GM21528 (cell line): ENCODE measurements around the gene PTCHD1.

ENCODE experiments used
- ATAC-seq: cut with Tn5 transposase; IDR thresholded peaks from one replicate; pipeline ENCODE4 v1.9.1; 2021; ENCODE audit warnings: mild to moderate bottlenecking, moderate library complexity; ENCODE audit not compliant: unreplicated experiment, low FRiP score

Gene PTCHD1

GRCh38 chrX:23334848-23335599, at the start of gene PTCHD1:
PTCHD1 (plus strand) TSS chrX:23334849; CDS start chrX:23334876, 27 bp downstream.
- no peak for ATAC-seq

DNA sequence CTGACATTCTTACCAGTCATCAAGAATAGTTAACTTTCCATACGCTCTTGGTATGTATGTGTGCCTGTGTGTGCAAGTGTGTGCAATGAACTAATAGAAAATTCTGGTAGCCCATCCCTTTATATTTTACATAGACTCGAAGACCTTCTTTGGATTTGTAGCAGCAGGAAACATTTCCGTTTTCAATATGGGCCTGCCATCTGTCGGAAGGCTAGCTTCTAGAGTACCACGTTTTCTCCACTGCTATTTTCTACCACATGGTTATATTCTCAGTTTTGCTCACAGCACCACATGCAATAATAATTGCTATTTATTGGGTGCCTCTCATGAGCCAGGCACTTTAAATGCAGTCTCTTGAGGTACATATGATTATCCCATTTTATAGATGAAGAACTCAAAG, 47.9 kb upstream of the PTCHD1 start:
- no peak for ATAC-seq

- ATAC-seq = no peak
These were observed 47.4 kb upstream of the PTCHD1 start for GRCh38 chrX:23287191-23287725.

DNA sequence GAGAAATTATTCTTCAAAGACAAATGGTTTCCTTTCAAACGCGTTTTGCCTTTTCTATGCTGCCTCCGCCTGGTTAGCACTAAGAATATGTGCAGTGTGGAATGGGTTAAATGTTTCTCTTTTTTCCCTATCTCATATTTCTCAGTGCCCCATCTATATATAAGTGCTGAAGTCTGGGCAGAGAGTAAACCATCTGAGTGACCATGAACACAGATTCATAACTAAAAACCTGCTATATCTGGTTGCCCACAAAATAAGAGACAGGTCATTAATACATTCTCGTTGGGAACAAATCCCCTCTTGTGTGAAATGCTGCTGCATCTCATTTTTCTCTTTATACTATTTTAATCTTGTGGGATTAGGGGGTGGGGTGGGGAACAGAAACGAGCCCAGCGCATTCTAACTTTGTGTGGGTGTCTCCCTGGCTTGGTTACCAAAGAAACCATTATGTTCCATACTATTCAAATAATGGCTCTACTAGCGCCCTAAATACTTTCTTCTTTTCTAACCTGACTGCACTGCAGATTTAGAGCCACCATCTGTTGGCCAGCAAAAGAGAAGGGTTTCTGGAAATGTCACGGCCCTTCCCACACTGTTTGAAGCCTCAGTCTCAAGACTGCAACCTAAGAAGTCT, 42.2 kb upstream of the PTCHD1 start:
- ATAC-seq = no peak

GRCh38 chrX:23292988-23293651, 41.5 kb upstream of the PTCHD1 start:
- no peak for ATAC-seq

DNA sequence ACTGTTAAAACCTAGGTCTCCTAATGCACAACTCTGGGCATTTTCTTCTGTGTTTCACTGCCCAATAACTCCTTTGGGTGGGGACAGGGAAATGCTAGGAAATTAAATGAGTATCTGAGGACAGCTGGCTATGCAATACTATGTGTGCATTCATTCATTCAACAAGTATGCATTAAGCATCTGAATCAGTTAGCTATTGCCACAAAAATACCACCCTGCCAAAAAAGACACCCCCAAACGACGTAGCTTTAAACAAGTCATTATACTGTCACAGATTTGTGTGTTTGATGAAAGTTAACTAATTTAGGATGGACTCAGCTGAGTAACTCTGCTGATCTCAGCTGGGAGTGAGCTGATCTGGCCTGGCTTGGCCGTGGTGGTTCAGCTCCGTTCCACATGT, 29.8 kb upstream of the PTCHD1 start:
- ATAC-seq = no peak

DNA sequence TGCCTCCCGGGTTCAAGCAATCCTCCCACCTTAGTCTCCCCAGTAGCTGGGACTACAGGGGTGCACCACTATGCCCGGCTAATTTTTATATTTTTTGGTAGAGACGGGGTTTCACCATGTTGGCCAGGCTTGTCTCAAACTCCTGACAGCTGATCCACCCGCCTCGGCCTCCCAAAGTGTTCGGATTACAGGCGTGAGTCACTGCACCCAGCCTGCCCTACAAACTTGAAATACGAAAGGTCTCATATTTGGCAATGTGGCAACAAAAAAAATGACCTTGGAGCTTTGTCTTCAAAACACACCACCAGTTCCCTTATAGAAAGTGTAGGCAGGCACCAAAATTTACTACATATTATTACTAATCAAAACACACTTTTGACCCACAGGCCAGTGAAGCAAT, 22.9 kb upstream of the PTCHD1 start:
- ATAC-seq = no peak

DNA sequence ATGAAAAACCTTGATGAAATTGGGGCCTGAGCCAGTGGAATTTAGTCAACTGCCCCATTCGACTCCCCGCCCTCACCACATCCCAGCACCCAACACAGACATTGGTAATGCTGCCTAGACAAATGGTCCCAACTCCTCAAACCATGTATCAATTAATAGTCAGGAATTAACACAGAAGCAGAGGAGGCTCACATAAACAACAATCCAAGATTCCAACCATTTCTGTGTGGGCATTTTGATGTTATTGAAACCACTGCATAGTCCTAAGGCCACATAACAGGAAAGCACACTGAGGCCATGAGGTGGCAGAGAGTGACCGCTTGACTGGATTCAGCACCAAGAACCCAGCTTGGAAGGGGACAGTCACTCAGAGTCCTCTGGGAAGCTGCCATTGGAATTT, 22.5 kb upstream of the PTCHD1 start:
- no peak for ATAC-seq

DNA sequence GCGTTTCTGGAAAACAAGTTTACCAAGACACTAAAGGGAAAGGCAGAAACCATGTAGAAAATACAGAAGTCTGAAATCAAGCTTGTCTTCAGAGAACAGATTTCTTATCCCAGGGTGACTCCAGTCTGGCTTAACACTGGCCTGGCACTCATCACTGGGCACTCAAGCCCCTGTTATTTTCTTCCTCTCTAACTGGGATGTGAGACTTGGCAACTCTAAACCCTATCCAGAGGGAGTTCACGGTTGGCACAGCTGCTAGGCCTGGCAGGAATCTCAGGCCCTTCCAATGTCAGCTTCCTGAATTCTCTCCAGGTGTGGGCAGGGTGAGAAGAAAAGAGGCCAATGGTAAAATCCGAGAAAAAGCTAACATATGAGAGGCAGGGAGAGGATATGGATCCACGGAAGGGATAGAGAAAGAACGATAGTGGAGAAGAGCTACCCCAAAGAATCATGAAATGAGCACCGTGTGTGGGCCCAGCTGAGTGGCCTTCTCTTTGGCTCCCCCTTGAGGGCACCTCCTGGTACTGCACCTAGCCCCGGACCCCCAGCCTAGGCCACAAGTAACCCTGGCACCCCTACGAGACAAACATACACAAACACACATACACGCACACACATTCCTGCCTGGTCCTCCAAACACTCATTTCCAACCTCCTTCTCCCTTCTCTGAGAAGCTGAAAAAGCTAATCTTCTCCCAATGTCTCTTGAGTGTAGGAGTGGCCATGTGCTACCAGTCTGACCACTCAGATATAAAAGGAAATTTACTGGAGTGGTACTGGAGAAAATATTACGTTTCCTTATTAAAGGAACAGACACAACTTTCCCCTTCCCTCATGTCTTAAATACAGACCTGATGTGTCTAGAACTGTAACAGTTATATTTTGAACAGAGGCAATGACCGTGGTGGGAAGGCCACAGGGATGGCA, 16.6 kb upstream of the PTCHD1 start:
- peak; percentile 70 for ATAC-seq

DNA sequence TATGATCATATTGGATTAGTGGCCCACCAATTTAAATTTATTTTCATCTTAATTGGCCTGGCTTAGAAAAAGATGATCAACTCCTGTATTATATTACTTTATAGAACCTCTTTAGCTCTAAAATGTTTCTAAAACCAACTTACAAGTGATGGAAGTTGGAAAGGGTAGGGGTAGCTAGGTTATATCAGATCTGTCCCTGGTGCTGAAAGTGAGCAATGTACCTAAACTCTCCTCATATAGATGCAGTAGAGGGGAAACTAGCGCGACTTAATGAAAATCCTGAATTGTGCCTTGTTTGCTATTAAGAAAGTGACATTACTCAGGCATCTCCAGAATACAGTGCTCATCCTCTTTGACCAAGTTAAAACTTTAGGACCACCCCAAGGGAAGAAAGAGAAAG, 7.5 kb upstream of the PTCHD1 start:
- ATAC-seq = no peak

GRCh38 chrX:23331701-23332100, 2.9 kb upstream of the PTCHD1 start:
- ATAC-seq = no peak

GRCh38 chrX:23332101-23332887, 2.4 kb upstream of the PTCHD1 start:
- ATAC-seq = no peak

- no peak for ATAC-seq
These were observed 1.5 kb upstream of the PTCHD1 start for GRCh38 chrX:23332888-23333821.

DNA sequence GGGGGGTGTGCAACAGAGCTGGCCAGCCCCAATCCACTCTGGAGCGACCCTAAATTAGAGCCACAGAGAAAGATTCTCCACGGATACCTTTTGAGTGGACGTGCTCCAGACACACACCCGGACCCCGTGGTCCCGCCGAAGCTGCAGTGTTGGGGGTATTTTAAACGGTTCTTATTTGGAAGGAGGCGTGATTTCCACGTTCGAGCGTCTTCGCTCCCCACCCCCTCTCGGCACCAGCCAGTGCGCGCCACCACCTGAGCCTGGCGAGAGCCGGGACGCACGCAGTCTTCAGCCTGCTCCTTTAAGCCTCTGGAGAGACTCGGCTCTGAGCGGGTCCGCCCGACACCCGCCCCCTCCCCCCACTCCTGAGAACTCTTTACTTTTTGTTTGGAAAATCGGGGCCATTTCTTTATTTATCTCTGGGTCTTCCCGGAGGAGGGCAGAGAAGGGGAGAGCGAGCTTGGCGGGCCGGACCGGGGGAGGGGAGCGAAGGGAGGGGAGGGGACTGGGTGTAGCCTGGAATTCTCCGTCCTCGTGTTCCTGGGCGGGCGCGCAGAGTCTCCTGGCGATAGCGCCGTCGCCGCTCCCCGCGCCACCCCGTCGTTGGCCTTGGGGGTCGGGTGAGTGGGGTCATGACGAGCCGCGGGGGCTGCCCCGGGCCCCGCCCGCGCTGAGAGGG, 668 bp upstream of the PTCHD1 start:
- no peak for ATAC-seq

DNA sequence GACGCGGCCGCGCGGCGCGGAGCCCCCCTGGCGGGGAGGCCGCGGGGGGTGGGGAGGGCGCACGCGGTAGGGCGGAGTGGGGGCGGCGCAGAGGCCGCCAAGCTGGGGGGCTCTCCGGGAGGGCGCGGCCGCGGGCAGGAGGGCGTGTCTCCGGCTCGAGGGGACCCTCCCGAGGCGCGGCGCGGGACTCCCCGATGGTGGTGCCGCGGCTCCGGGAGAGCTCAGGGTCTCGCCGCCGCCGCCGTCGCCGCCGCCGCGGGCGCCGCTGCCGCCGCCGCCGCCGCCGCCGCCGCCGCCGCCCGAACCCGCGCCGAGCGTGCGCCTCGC, 165 bp upstream of the PTCHD1 start:
- ATAC-seq = no peak

GRCh38 chrX:23338334-23338733, 3.7 kb downstream of the PTCHD1 start:
- no peak for ATAC-seq

GRCh38 chrX:23341452-23341851, 6.8 kb downstream of the PTCHD1 start:
- ATAC-seq = no peak

- no peak for ATAC-seq
These were observed 9.7 kb downstream of the PTCHD1 start for GRCh38 chrX:23344238-23344903.
